GM12878 (cell line): ENCODE results near the gene PLBD1. TPM values are rescaled to one million over a fixed set of nuclear protein-coding genes. Genes with fewer than 3 reads are reported as not detected.

Experiments
- ATAC-seq: fragments of 200-7000 bp; cut with Tn5 transposase; 3 replicates; pipeline ENCODE4 v1.9.1; 2020; ENCODE audit warnings: mild to moderate bottlenecking, moderate library complexity
- BruUV-seq: library from RNA; stranded (reverse); fragments of 400-500 nt; replicated peaks from 2 replicates; lab custom pipeline; 2021; lab: Mats Ljungman, UMichigan
- CTCF ChIA-PET: fragments of 300-600 bp; sonication (Branson Sonifier 250); formaldehyde crosslinking; extraction: SDS; loops from one replicate; lab custom pipeline; 2021; ENCODE audit warnings: inconsistent platforms; lab: Yijun Ruan, JAX
- POLR2A ChIA-PET: fragments of 350-600 bp; formaldehyde crosslinking; extraction: SDS; loops from one replicate; lab custom pipeline; 2021; ENCODE audit warnings: inconsistent platforms; lab: Charles Lee
- RAD21 ChIA-PET: fragments of 300-600 bp; sonication (Branson Sonifier 250); formaldehyde crosslinking; loops from one replicate; lab custom pipeline; 2023; ENCODE audit warnings: antibody characterized with exemption; ENCODE audit not compliant: unreplicated experiment; lab: Charles Lee
- SMC1A ChIA-PET: fragments of 300-600 bp; sonication (Branson Sonifier 250); formaldehyde crosslinking; loops from one replicate; lab custom pipeline; 2023; ENCODE audit not compliant: unreplicated experiment, uncharacterized antibody; lab: Charles Lee
- DNase-seq: peaks from one replicate; pipeline ENCODE4 v3.0.0-alpha.2; 2011; ENCODE audit warnings: low read depth, low spot score
- FAIRE-seq: peaks from 3 replicates; lab custom pipeline; 2011; peaks lifted over from hg19 to GRCh38; lab: Jason Lieb, UNC
- H2AFZ ChIP-seq: 2 replicates; pipeline ENCODE4 v1.6.0; 2011; ENCODE audit warnings: low read depth, low read length, control low read depth; ENCODE audit not compliant: control insufficient read depth
- H3K27ac ChIP-seq: 2 replicates; pipeline ENCODE4 v1.5.1; 2011; ENCODE audit warnings: control low read depth; ENCODE audit not compliant: control insufficient read depth, insufficient read depth
- H3K27me3 ChIP-seq, 2 experiments: replicated peaks in 1 of 2; 2 replicates each; pipeline versions ENCODE4 v1.6.0 to v1.6.1; 2011; ENCODE audit warnings: low read length in 1 of 2; ENCODE audit not compliant: control insufficient read depth in 2 of 2, insufficient read depth in 2 of 2
- H3K36me3 ChIP-seq, 2 experiments: 2 replicates each; pipeline ENCODE4 v1.5.1; 2011; ENCODE audit warnings: low read length in 1 of 2; ENCODE audit not compliant: control insufficient read depth in 2 of 2, insufficient read depth in 2 of 2
- H3K4me1 ChIP-seq: 2 replicates; pipeline ENCODE4 v1.6.1; 2011; ENCODE audit warnings: mild to moderate bottlenecking, low read length, moderate library complexity, mixed read lengths; ENCODE audit not compliant: control insufficient read depth, insufficient read depth
- H3K4me2 ChIP-seq: 2 replicates; pipeline ENCODE4 v1.6.0; 2011; ENCODE audit warnings: control low read depth; ENCODE audit not compliant: control insufficient read depth, insufficient read depth
- H3K4me3 ChIP-seq: fragments of 200-600 bp; sonication (generic); 2 replicates; pipeline ENCODE4 v1.5.1; 2016
- H3K79me2 ChIP-seq: 2 replicates; pipeline ENCODE4 v1.6.0; 2011; ENCODE audit warnings: low read length; ENCODE audit not compliant: control insufficient read depth, insufficient read depth
- H3K9ac ChIP-seq: 2 replicates; pipeline ENCODE4 v1.8.0; 2011; ENCODE audit warnings: low read length, control low read depth, mixed read lengths; ENCODE audit not compliant: control insufficient read depth, insufficient read depth
- H3K9me3 ChIP-seq: replicated peaks from 3 replicates; pipeline ENCODE4 v1.5.1; 2011; ENCODE audit warnings: mild to moderate bottlenecking, low read length; ENCODE audit not compliant: control insufficient read depth, insufficient read depth
- H4K20me1 ChIP-seq: 2 replicates; pipeline ENCODE4 v1.6.0; 2011; ENCODE audit not compliant: control insufficient read depth, insufficient read depth
- ATF3 ChIP-seq: IDR thresholded peaks from 2 replicates; pipeline ENCODE4 v1.6.1; 2011; ENCODE audit warnings: low read depth, mild to moderate bottlenecking, low read length, moderate library complexity, borderline replicate concordance; ENCODE audit errors: extremely low read depth
- BCL11A ChIP-seq: IDR thresholded peaks from 2 replicates; pipeline ENCODE4 v1.6.1; 2011; ENCODE audit warnings: low read depth, low read length
- CBX3 ChIP-seq: fragments of 200-600 bp; sonication (generic); IDR thresholded peaks from 2 replicates; pipeline ENCODE4 v1.6.1; 2016; ENCODE audit warnings: low read depth, borderline replicate concordance
- CBX5 ChIP-seq: sonication (generic); IDR thresholded peaks from 2 replicates; pipeline ENCODE4 v1.6.1; 2016; ENCODE audit warnings: low read depth, moderate library complexity, mild to moderate bottlenecking, inconsistent platforms
- DPF2 ChIP-seq: fragments of 450-650 bp; IDR thresholded peaks from 2 replicates; pipeline ENCODE4 v1.6.1; 2017; ENCODE audit warnings: mild to moderate bottlenecking
- FOS ChIP-seq: IDR thresholded peaks from 3 replicates; pipeline ENCODE4 v1.6.1; 2011; ENCODE audit warnings: borderline replicate concordance; ENCODE audit not compliant: insufficient read length; ENCODE audit errors: extremely low read depth
- IRF4 ChIP-seq: IDR thresholded peaks from 2 replicates; pipeline ENCODE4 v1.6.1; 2011; ENCODE audit warnings: low read depth, low read length
- MTA2 ChIP-seq: fragments of 450-650 bp; IDR thresholded peaks from 2 replicates; pipeline ENCODE4 v1.6.1; 2016; ENCODE audit warnings: low read depth, mild to moderate bottlenecking, moderate library complexity
- NBN ChIP-seq: fragments of 450-650 bp; IDR thresholded peaks from 2 replicates; pipeline ENCODE4 v1.6.1; 2016
- NFIC ChIP-seq: IDR thresholded peaks from 2 replicates; pipeline ENCODE4 v1.6.1; 2012; ENCODE audit warnings: low read depth, mild to moderate bottlenecking, inconsistent platforms, low read length, moderate library complexity
- NFXL1 ChIP-seq: fragments of 450-650 bp; IDR thresholded peaks from 2 replicates; pipeline ENCODE4 v1.6.1; 2017; ENCODE audit warnings: antibody characterized with exemption, mild to moderate bottlenecking, borderline replicate concordance
- NR2C2 ChIP-seq: IDR thresholded peaks from 2 replicates; pipeline ENCODE4 v1.6.1; 2011; ENCODE audit warnings: borderline replicate concordance, low read depth; ENCODE audit not compliant: control insufficient read depth, insufficient read length
- SIX5 ChIP-seq: IDR thresholded peaks from 2 replicates; pipeline ENCODE4 v1.6.1; 2011; ENCODE audit warnings: mild to moderate bottlenecking, low read depth, low read length, moderate library complexity; ENCODE audit not compliant: severe bottlenecking
- ZNF274 ChIP-seq: IDR thresholded peaks from one replicate; pipeline ENCODE4 v1.8.0; 2011; ENCODE audit not compliant: insufficient read length, insufficient read depth
- ZNF384 ChIP-seq: IDR thresholded peaks from 2 replicates; pipeline ENCODE4 v1.6.1; 2012; ENCODE audit warnings: low read depth, mild to moderate bottlenecking, low read length, improper control_type of control experiment, borderline replicate concordance
- WGBS: methylation state at CpG from one replicate; pipeline ENCODE4 v1.1.6; 2016; ENCODE audit warnings: low lambda C conversion rate; ENCODE audit not compliant: insufficient replicate concordance, insufficient coverage; ENCODE audit errors: missing lambda C conversion rate; 5-methylcytosine and 5-hydroxymethylcytosine counted together
- in situ Hi-C: fragments of 300-500 bp; cut with MboI; formaldehyde crosslinking; loops from 9 replicates; pipeline ENCODE4 v1.14.3; 2018; ENCODE audit warnings: mixed read lengths
- intact Hi-C: fragments of 100-400 bp; cut with micrococcal nuclease; formaldehyde crosslinking; loops from one replicate; pipeline ENCODE4 v1.14.2; 2022; ENCODE audit not compliant: unreplicated experiment
- polyA plus RNA-seq, 11 experiments: library from polyadenylated mRNA; depleted of rRNA in 4 of 11; unstranded in 6 of 11; stranded (reverse) in 5 of 11; fragments of >200 nt; fragmentation: Nextera tagmentation in 4 of 11; fragmentation: Illumina TruSeq in 1 of 11; extraction: Ambion mirVana in 4 of 11; extraction: Trizol in 1 of 11; gene quantifications; 1 replicate in 1 of 11; 2 replicates in 10 of 11; pipeline versions ENCODE4 v1.2.1 to v1.2.3, GENCODE V29; 2011 to 2016; ENCODE audit warnings: inconsistent platforms in 2 of 11, missing spikeins in 2 of 11, low read depth in 1 of 11
- total RNA-seq, 4 experiments: library from RNA; depleted of rRNA in 3 of 4; stranded (reverse); fragments of >200 nt in 3 of 4; fragmentation: Illumina TruSeq in 1 of 4; extraction: Trizol in 1 of 4; gene quantifications; 2 replicates each; pipeline versions ENCODE4 v1.2.1 to v1.2.3, GENCODE V29; 2013 to 2021
- TF ChIP-seq, protein P1 (sequence below): IDR thresholded peaks from 2 replicates; pipeline ENCODE4 v1.6.1; 2012; ENCODE audit warnings: low read depth, low read length, improper control_type of control experiment

The PLBD1 gene
- total and polyA plus RNA-seq, 10 of the 15 experiments (the other 5 are each of a cell fraction or from before 2014, with no cell fraction given) = 0.19 to 0.54 (median 0.27) TPM; not detected in 1

DNA sequence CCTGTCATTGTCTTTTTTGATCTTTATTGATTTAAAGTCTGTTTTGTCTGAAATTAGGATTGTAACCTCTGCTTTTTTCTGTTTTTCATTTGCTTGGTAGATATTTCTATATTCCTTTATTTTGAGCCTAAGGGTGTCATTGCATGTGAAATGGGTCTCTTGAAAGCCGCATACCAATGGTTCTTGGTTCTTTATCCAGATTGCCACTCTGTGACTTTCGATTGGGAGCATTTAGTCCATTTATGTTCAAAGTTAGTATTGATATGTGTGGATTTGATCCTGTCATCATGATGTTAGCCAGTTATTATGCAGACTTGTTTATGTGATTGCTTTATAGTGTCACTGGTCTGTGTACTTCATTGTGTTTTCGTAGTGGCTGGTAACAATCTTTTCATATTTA, 29.8 kb upstream of the PLBD1 start:
- H3K4me1 ChIP-seq = no peaks in the 10 kb centered on the region
- H2AFZ ChIP-seq = no peak overlapping the region
- H3K4me3 ChIP-seq = no peak overlapping the region
- H3K27ac ChIP-seq = no peak overlapping the region
- no peak overlapping the region for H3K4me2 ChIP-seq
- ChIA-PET POLR2A (no interaction called here), SMC1A (no interaction called here), CTCF (no interaction called here), RAD21 (no interaction called here)
- in situ Hi-C loops (no loop called here), intact Hi-C loops (no loop called here)
- no peak for ATAC-seq
- no peaks in the 10 kb centered on the region for H3K79me2 ChIP-seq
- no peaks in the 10 kb centered on the region for H3K9me3 ChIP-seq
- no peaks in the 10 kb centered on the region for H3K36me3 ChIP-seq
- WGBS = 66% methylated on average over 3 of the region's 3 CpGs
- no peak for FAIRE-seq
- no peaks in the 10 kb centered on the region for H4K20me1 ChIP-seq
- H3K27me3 ChIP-seq = no peaks in the 10 kb centered on the region
- TF ChIP-seq DPF2 (no peak), NFXL1 (no peak), FOS (no peak), IRF4 (no peak), BCL11A (no peak), ZNF384 (no peak), CBX3 (no peak), NFIC (no peak), ZNF274 (no peak), CBX5 (no peak), MTA2 (no peak), NR2C2 (no peak), SIX5 (no peak), NBN (no peak), ATF3 (no peak)
- TF ChIP-seq, protein P1, sequence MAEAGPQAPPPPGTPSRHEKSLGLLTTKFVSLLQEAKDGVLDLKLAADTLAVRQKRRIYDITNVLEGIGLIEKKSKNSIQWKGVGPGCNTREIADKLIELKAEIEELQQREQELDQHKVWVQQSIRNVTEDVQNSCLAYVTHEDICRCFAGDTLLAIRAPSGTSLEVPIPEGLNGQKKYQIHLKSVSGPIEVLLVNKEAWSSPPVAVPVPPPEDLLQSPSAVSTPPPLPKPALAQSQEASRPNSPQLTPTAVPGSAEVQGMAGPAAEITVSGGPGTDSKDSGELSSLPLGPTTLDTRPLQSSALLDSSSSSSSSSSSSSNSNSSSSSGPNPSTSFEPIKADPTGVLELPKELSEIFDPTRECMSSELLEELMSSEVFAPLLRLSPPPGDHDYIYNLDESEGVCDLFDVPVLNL = no peak
- no peak overlapping the region for H3K9ac ChIP-seq
- no TSS peak for BruUV-seq
- DNase-seq = no peak
